ACC112 (cell line): ENCODE results near the gene TERT.

ENCODE experiments used
- H2AFZ ChIP-seq: fragments of 200-600 bp; sonication (generic); one replicate; pipeline ENCODE4 v1.6.0; 2017; ENCODE audit warnings: antibody characterized with exemption, low read length; ENCODE audit not compliant: unreplicated experiment
- H3K27ac ChIP-seq: fragments of 200-600 bp; sonication (generic); 2 replicates; pipeline ENCODE4 v1.5.1; 2014; ENCODE audit warnings: low read depth, mild to moderate bottlenecking, antibody characterized with exemption, low read length, moderate library complexity
- H3K27me3 ChIP-seq: fragments of 200-600 bp; sonication (generic); 2 replicates; pipeline ENCODE4 v1.6.1; 2014; ENCODE audit warnings: mild to moderate bottlenecking, antibody characterized with exemption, low read length, moderate library complexity, mixed read lengths; ENCODE audit not compliant: insufficient read depth
- H3K36me3 ChIP-seq: fragments of 200-600 bp; sonication (generic); 2 replicates; pipeline ENCODE4 v1.6.1; 2016; ENCODE audit warnings: mild to moderate bottlenecking, antibody characterized with exemption, low read length, moderate library complexity, mixed read lengths; ENCODE audit not compliant: insufficient read depth
- H3K4me1 ChIP-seq: fragments of 200-600 bp; sonication (generic); one replicate; pipeline ENCODE4 v1.6.1; 2016; ENCODE audit warnings: low read length, mixed read lengths; ENCODE audit not compliant: insufficient read depth, unreplicated experiment, control insufficient read depth
- H3K4me3 ChIP-seq: fragments of 200-600 bp; sonication (generic); 2 replicates; pipeline ENCODE4 v1.5.1; 2014; ENCODE audit warnings: mild to moderate bottlenecking, low read depth, low read length
- H3K79me2 ChIP-seq: fragments of 200-600 bp; sonication (generic); one replicate; pipeline ENCODE4 v1.6.0; 2016; ENCODE audit warnings: low read length; ENCODE audit not compliant: control insufficient read depth, unreplicated experiment, insufficient read depth

Gene TERT

GRCh38 chr5:1222621-1223277 lies 72.1 kb downstream of the TERT start:
- Histone ChIP-seq H3K36me3 (no peaks in the 10 kb centered on the region), H3K4me3 (no peak overlapping the region), H3K4me1 (no peaks in the 10 kb centered on the region), H3K79me2 (no peaks in the 10 kb centered on the region), H3K27me3 (peaks cover 24% of the 10 kb centered on the region; the same call in 1 of the 2 replicates), H3K27ac (no peak overlapping the region), H2AFZ (no peak overlapping the region)

GRCh38 chr5:1222147-1222546 lies 72.7 kb downstream of the TERT start:
- Histone ChIP-seq H2AFZ (no peak overlapping the region), H3K79me2 (no peaks in the 10 kb centered on the region), H3K36me3 (no peaks in the 10 kb centered on the region), H3K27ac (no peak overlapping the region), H3K27me3 (peaks cover 19% of the 10 kb centered on the region; the same call in 1 of the 2 replicates), H3K4me1 (no peaks in the 10 kb centered on the region), H3K4me3 (no peak overlapping the region)

GRCh38 chr5:1221721-1222120 lies 73.1 kb downstream of the TERT start:
- H3K27me3 ChIP-seq, result peaks cover 18% of the 10 kb centered on the region; the same call in 1 of the 2 replicates
- H3K4me1 ChIP-seq, result no peaks in the 10 kb centered on the region
- no peaks in the 10 kb centered on the region for H3K36me3 ChIP-seq
- H3K27ac ChIP-seq, result no peak overlapping the region
- H3K79me2 ChIP-seq, result no peaks in the 10 kb centered on the region
- no peak overlapping the region for H2AFZ ChIP-seq
- no peak overlapping the region for H3K4me3 ChIP-seq

- no peaks in the 10 kb centered on the region for H3K79me2 ChIP-seq
- peaks cover 18% of the 10 kb centered on the region; the same call in 1 of the 2 replicates for H3K27me3 ChIP-seq
- H3K4me3 ChIP-seq, result no peak overlapping the region
- H3K4me1 ChIP-seq, result no peaks in the 10 kb centered on the region
- no peak overlapping the region for H2AFZ ChIP-seq
- no peak overlapping the region for H3K27ac ChIP-seq
- H3K36me3 ChIP-seq, result no peaks in the 10 kb centered on the region
Measured at GRCh38 chr5:1220831-1221230, 74.0 kb downstream of the TERT start.

GRCh38 chr5:1220351-1220750 lies 74.5 kb downstream of the TERT start:
- no peaks in the 10 kb centered on the region for H3K79me2 ChIP-seq
- H3K4me1 ChIP-seq, result no peaks in the 10 kb centered on the region
- H3K36me3 ChIP-seq, result no peaks in the 10 kb centered on the region
- no peak overlapping the region for H2AFZ ChIP-seq
- no peak overlapping the region for H3K27ac ChIP-seq
- H3K27me3 ChIP-seq, result peaks cover 18% of the 10 kb centered on the region; the same call in 1 of the 2 replicates
- no peak overlapping the region for H3K4me3 ChIP-seq

GRCh38 chr5:1219768-1220100 lies 75.1 kb downstream of the TERT start:
- Histone ChIP-seq H2AFZ (no peak overlapping the region), H3K36me3 (no peaks in the 10 kb centered on the region), H3K4me1 (no peaks in the 10 kb centered on the region), H3K79me2 (no peaks in the 10 kb centered on the region), H3K27me3 (peaks cover 12% of the 10 kb centered on the region; the same call in 1 of the 2 replicates), H3K4me3 (no peak overlapping the region), H3K27ac (no peak overlapping the region)

- H3K4me3 ChIP-seq, result no peak overlapping the region
- H2AFZ ChIP-seq, result no peak overlapping the region
- H3K27me3 ChIP-seq, result peaks cover 12% of the 10 kb centered on the region; the same call in 1 of the 2 replicates
- no peaks in the 10 kb centered on the region for H3K4me1 ChIP-seq
- H3K27ac ChIP-seq, result no peak overlapping the region
- no peaks in the 10 kb centered on the region for H3K36me3 ChIP-seq
- H3K79me2 ChIP-seq, result no peaks in the 10 kb centered on the region
Measured at GRCh38 chr5:1219098-1219767, 75.6 kb downstream of the TERT start.

GRCh38 chr5:1218351-1219080 lies 76.4 kb downstream of the TERT start:
- Histone ChIP-seq H3K4me1 (no peaks in the 10 kb centered on the region), H2AFZ (no peak overlapping the region), H3K27ac (no peak overlapping the region), H3K79me2 (no peaks in the 10 kb centered on the region), H3K36me3 (no peaks in the 10 kb centered on the region), H3K27me3 (peaks cover 12% of the 10 kb centered on the region; the same call in 1 of the 2 replicates), H3K4me3 (no peak overlapping the region)

GRCh38 chr5:1217596-1218206 lies 77.2 kb downstream of the TERT start:
- peaks cover 12% of the 10 kb centered on the region; the same call in 1 of the 2 replicates for H3K27me3 ChIP-seq
- no peak overlapping the region for H3K27ac ChIP-seq
- no peak overlapping the region for H2AFZ ChIP-seq
- H3K36me3 ChIP-seq, result no peaks in the 10 kb centered on the region
- no peaks in the 10 kb centered on the region for H3K4me1 ChIP-seq
- no peaks in the 10 kb centered on the region for H3K79me2 ChIP-seq
- H3K4me3 ChIP-seq, result no peak overlapping the region

GRCh38 chr5:1216918-1217295 lies 78.0 kb downstream of the TERT start:
- Histone ChIP-seq H3K79me2 (no peaks in the 10 kb centered on the region), H3K36me3 (no peaks in the 10 kb centered on the region), H3K4me1 (no peaks in the 10 kb centered on the region), H3K4me3 (no peak overlapping the region), H3K27ac (no peak overlapping the region), H2AFZ (no peak overlapping the region), H3K27me3 (peaks cover 12% of the 10 kb centered on the region; the same call in 1 of the 2 replicates)
